Heart left ventricle (tissue), 16 donors: ENCODE measurements around the gene ALG1. TPM values are rescaled to one million over a fixed set of nuclear protein-coding genes. Genes with fewer than 3 reads are reported as not detected.

Source experiments
- ATAC-seq, 4 donors: fragments of 200-7000 bp; cut with Tn5 transposase; one replicate each; pipeline ENCODE4 v1.9.1; 2020 to 2022; ENCODE audit warnings: moderate library complexity in 4 of 4, mild to moderate bottlenecking in 3 of 4, moderate number of reproducible peaks in 1 of 4
- DNase-seq, 5 donors: peaks; one replicate each; pipeline ENCODE4 v3.0.0-alpha.2; 2020
- H3K27ac ChIP-seq, 12 donors: fragments of 200-600 bp; sonication (generic) in 4 of 12; one replicate each; pipeline versions ENCODE4 v1.5.0 to v1.8.0; 2016 to 2022; ENCODE audit warnings: mild to moderate bottlenecking in 2 of 12
- H3K27me3 ChIP-seq, 9 donors: fragments of 200-600 bp; sonication (generic) in 2 of 9; one replicate each; pipeline versions ENCODE4 v1.5.1 to v1.8.0; 2016 to 2022; ENCODE audit warnings: mild to moderate bottlenecking in 3 of 9
- H3K36me3 ChIP-seq, 9 donors: fragments of 200-600 bp; sonication (generic) in 2 of 9; one replicate each; pipeline versions ENCODE4 v1.5.0 to v1.8.0; 2018 to 2022; ENCODE audit warnings: mild to moderate bottlenecking in 2 of 9
- H3K4me1 ChIP-seq, 12 donors: fragments of 200-600 bp; sonication (generic) in 4 of 12; one replicate each; pipeline versions ENCODE4 v1.5.0 to v1.8.0; 2016 to 2022; ENCODE audit warnings: mild to moderate bottlenecking in 3 of 12
- H3K4me3 ChIP-seq, 12 donors: fragments of 200-600 bp; sonication (generic) in 4 of 12; one replicate each; pipeline versions ENCODE4 v1.5.0 to v1.8.0; 2017 to 2022; ENCODE audit warnings: mild to moderate bottlenecking in 9 of 12, moderate library complexity in 4 of 12
- H3K9me3 ChIP-seq, 12 donors: fragments of 200-600 bp; sonication (generic) in 4 of 12; one replicate each; pipeline versions ENCODE4 v1.5.0 to v1.8.0; 2016 to 2022; ENCODE audit warnings: mild to moderate bottlenecking in 1 of 12
- POLR2A ChIP-seq, 2 donors: fragments of 450-650 bp; IDR thresholded peaks; one replicate each; pipeline ENCODE4 v1.6.1; 2017; ENCODE audit warnings: antibody characterized with exemption in 2 of 2, mild to moderate bottlenecking in 2 of 2, moderate library complexity in 2 of 2
- WGBS, 4 donors: extraction: QIAGEN DNeasy Blood & Tissue Kit in 2 of 4; methylation state at CpG; one replicate each; pipeline versions ENCODE4 v1.1.5 to v1.1.7; 2013 to 2018; 5-methylcytosine and 5-hydroxymethylcytosine counted together
- intact Hi-C, 10 donors: fragments of 100-400 bp; cut with DNase I; formaldehyde crosslinking; loops; one replicate each; pipeline versions ENCODE4 v1.11.1 to v1.14.2; 2022
- polyA plus RNA-seq, 2 donors: library from polyadenylated mRNA; stranded (reverse); fragments of 200-250 nt; gene quantifications; one replicate each; pipeline ENCODE4 v1.2.3, GENCODE V29; 2013
- total RNA-seq, 9 donors: library from RNA; depleted of rRNA in 2 of 9; stranded (reverse); fragments of >200 nt in 2 of 9; fragmentation: NEBNext Ultra II Directional in 3 of 9; extraction: Animal tissue kit (Norgen Biotek cat#: 25700) in 3 of 9; gene quantifications; one replicate each; pipeline versions ENCODE4 v1.1.0 to v1.2.4, GENCODE V29; 2016 to 2023
- TF ChIP-seq, protein P1 (sequence below), 12 donors: fragments of 200-600 bp; sonication (generic) in 4 of 12; IDR thresholded peaks; one replicate each; pipeline versions ENCODE4 v1.5.0 to v1.8.0; 2018 to 2022; ENCODE audit warnings: antibody characterized with exemption in 12 of 12, mild to moderate bottlenecking in 5 of 12
- donor health status: ischemic (EF 13 %, LVEDD 7.1; RV severe dilation, severe dysfunction).
- donor health status: healthy with polysubstance abuse.
- donor health status: DM: no; HTN: yes; CAD: no.
- donor health status: DM: no; HTN: no; CAD: no.
- donor health status: ischemic (EF 25% LVEDD 6.9; RV normal size, moderate dysfunction).
- donor health status: ischemic (EF 25% LVEDD 5.7; RV mildly dilated, moderate dysfunction).
- donor health status: healthy.
- donor health status: DM: yes; HTN: yes; CAD: no.
- donor health status: ischemic (EF 35%, LVEDD 5.7; RV mildly dilated, moderate dysfunction).
- donor health status: nonischemic (EF 11% LVEDD 7.7; RV severe dilation, severe dysfunction).
- donor health status: DM: yes; HTN: yes; CAD: no.
- donor health status: PGD.
- donor health status: ischemic (EF 29% LVEDD 5.4; RV normal size, mild dysfunction).
- donor health status: nonischemic (EF 23%, LVEDD 6.1; RV moderate dilation, normal function).

The ALG1 gene
- total and polyA plus RNA-seq, 11 donors, result 6.0 to 17.1 (median 9.7) TPM

DNA sequence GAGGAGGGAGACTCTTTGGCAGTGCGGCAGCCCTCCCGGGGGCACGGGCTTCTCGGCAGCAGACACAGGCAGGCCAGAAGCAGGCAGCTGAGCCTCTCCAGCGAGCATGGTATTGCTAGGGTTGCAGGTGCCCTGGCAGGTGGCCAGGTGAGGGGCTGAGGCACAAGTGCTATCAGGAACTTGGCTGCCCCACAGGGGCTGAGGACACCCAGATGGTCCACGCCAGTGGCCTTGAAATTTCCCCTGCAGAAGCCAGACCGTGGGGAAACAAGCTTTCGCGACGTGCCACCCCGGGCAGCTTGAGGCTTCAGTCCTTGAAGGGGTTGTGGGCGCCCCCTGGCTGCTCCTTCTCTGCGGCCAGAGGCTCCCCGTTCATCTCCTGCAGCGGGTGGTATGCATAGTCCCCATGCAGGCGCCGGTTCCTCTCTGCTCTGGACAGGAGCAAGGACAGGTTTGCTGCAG is 46.4 kb upstream of the ALG1 start:
- H3K4me1 ChIP-seq, result peaks cover 0 to 9% (median 0%) of the 10 kb centered on the region in 12 donors
- H3K27ac ChIP-seq, result no peak overlapping the region
- no peaks in the 10 kb centered on the region for H3K9me3 ChIP-seq
- WGBS, 4 donors, result 32 to 50% (median 39%) methylated on average over 2 to 17 of the region's 17 CpGs
- TF ChIP-seq POLR2A (IDR thresholded peaks at IDR 0.05), result no peak
- TF ChIP-seq, protein P1, sequence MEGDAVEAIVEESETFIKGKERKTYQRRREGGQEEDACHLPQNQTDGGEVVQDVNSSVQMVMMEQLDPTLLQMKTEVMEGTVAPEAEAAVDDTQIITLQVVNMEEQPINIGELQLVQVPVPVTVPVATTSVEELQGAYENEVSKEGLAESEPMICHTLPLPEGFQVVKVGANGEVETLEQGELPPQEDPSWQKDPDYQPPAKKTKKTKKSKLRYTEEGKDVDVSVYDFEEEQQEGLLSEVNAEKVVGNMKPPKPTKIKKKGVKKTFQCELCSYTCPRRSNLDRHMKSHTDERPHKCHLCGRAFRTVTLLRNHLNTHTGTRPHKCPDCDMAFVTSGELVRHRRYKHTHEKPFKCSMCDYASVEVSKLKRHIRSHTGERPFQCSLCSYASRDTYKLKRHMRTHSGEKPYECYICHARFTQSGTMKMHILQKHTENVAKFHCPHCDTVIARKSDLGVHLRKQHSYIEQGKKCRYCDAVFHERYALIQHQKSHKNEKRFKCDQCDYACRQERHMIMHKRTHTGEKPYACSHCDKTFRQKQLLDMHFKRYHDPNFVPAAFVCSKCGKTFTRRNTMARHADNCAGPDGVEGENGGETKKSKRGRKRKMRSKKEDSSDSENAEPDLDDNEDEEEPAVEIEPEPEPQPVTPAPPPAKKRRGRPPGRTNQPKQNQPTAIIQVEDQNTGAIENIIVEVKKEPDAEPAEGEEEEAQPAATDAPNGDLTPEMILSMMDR (IDR thresholded peaks at IDR 0.05), result peak in 9 of 12 donors; percentile 7 to 56 (median 25)
- ATAC-seq, result peak in 3 of 4 donors; percentile 39 to 64 (median 58)
- peak in 2 of 5 donors; percentile 31 to 61 for DNase-seq
- no peaks in the 10 kb centered on the region for H3K27me3 ChIP-seq
- intact Hi-C loops, result loop anchor here in 3 of 10 donors (5.0 to 10.0 kb wide), 4 partner anchors 60 to 160 kb away; partner anchors contain the start of gene SEC14L5 (in 2 of the 3)
- peaks cover 0 to 25% (median 8%) of the 10 kb centered on the region in 9 donors for H3K36me3 ChIP-seq
- H3K4me3 ChIP-seq, result no peak overlapping the region

DNA sequence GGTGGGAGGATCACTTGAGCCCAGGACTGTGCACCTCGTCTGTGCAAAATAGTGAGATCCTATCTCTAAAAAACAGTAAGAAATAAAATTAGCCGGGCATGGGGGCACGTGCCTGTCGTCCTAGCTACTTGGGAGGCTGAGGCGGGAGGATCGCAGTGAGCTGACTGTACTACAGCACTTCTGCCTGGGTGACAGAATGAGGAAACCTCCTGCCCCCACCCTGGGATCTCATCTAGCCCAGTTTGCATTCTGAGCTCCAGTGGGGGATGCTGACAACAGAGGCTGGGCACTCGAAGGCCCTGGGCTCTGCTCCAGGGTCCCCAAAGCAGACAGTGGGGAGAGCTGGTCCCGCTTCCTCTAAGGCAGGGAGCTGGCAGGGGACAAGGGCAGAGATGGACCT is 45.0 kb upstream of the ALG1 start:
- Histone ChIP-seq H3K4me1 (peaks cover 0 to 9% (median 0%) of the 10 kb centered on the region in 12 donors), H3K36me3 (peaks cover 0 to 28% (median 8%) of the 10 kb centered on the region in 9 donors), H3K27ac (no peak overlapping the region), H3K4me3 (no peak overlapping the region), H3K9me3 (no peaks in the 10 kb centered on the region), H3K27me3 (no peaks in the 10 kb centered on the region)
- DNase-seq (peak in 1 of 5 donors; percentile 19), ATAC-seq (no peak)
- no peak for TF ChIP-seq POLR2A (IDR thresholded peaks at IDR 0.05)
- WGBS, 4 donors, result 89 to 93% (median 92%) methylated on average over 8 of the region's 8 CpGs
- intact Hi-C loops, result loop anchor here in 3 of 10 donors (5.0 to 10.0 kb wide), 4 partner anchors 62 to 162 kb away; partner anchors contain the start of gene SEC14L5 (in 2 of the 3)

DNA sequence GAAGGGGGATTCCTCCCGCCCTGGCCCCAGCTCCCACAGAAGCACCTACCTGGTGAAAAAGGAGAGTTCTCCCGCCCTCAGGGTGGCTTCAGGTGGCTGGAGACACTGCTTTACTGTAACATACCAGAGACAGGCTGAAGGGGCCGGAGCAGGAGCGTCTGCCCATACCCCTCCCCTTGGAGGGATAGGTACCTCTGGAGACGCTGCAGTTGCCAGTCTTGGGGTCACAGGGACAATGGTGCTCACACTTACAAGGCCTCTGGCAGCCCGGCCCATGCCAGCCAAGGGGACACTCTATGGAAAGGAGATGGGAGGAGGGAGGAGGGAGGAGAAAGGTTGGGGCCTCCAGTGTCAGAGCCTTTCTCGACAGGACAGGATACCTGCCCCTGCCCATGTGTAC is 44.6 kb upstream of the ALG1 start:
- no peak for ATAC-seq
- TF ChIP-seq POLR2A (IDR thresholded peaks at IDR 0.05), result no peak
- TF ChIP-seq, protein P1 (IDR thresholded peaks at IDR 0.05), result no peak
- peaks cover 0 to 28% (median 8%) of the 10 kb centered on the region in 9 donors for H3K36me3 ChIP-seq
- H3K9me3 ChIP-seq, result no peaks in the 10 kb centered on the region
- H3K27ac ChIP-seq, result no peak overlapping the region
- intact Hi-C loops, result loop anchor here in 3 of 10 donors (5.0 to 10.0 kb wide), 4 partner anchors 62 to 162 kb away; partner anchors contain the start of gene SEC14L5 (in 2 of the 3)
- no peak overlapping the region for H3K4me3 ChIP-seq
- peaks cover 0 to 9% (median 0%) of the 10 kb centered on the region in 12 donors for H3K4me1 ChIP-seq
- no peaks in the 10 kb centered on the region for H3K27me3 ChIP-seq
- DNase-seq, result no peak
- WGBS, 4 donors, result 89 to 92% (median 91%) methylated on average over 6 to 7 of the region's 7 CpGs

DNA sequence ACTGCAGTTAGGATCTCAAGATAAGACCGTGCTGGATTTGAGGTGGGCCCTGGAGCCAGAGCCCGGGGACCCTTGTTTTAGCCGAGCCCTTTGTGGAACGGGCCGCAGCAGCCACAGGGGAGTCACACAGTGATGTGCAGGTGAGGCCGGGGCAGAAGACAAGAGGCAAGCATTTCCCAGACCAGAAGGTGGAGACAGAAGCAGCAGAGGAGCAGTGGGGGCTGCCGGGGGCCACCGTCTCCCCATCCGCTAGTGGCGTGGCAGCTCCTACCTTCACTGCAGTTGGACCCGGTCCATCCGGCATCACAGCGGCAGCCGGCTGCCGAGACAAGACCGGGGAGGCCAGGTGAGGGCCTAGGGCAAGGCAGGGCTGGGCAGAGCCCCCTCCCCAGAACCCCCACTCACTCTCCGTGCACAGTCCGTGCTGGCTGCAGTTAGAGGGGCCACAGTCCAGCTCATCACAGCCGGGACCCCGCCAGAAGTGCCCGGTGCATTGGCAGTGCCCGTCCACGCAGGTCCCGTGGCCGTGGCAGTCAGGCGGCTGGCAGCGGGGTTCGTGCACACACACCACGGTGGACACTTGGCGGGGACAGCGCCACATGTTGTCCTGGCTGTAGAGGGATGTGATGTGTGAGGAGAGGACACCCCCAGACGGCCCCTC is 43.9 kb upstream of the ALG1 start:
- ATAC-seq, result no peak
- intact Hi-C loops, result loop anchor here in 3 of 10 donors (5.0 to 10.0 kb wide), 4 partner anchors 63 to 163 kb away; partner anchors contain the start of gene SEC14L5 (in 2 of the 3)

More for the DNA sequence above, 43.9 kb upstream of the ALG1 start:
- no peaks in the 10 kb centered on the region for H3K27me3 ChIP-seq
- H3K36me3 ChIP-seq, result peaks cover 0 to 28% (median 8%) of the 10 kb centered on the region in 9 donors
- peaks cover 0 to 15% (median 2%) of the 10 kb centered on the region in 12 donors for H3K4me1 ChIP-seq
- no peak overlapping the region for H3K4me3 ChIP-seq
- no peak for TF ChIP-seq POLR2A (IDR thresholded peaks at IDR 0.05)
- TF ChIP-seq, protein P1 (IDR thresholded peaks at IDR 0.05), result no peak
- peak in 1 of 5 donors; percentile 15 for DNase-seq
- H3K9me3 ChIP-seq, result no peaks in the 10 kb centered on the region
- 93 to 95% (median 94%) methylated on average over 13 to 32 of the region's 32 CpGs for WGBS, 4 donors
- H3K27ac ChIP-seq, result no peak overlapping the region
